COR-L47 (cell line): Measurements from ENCODE around the gene C1orf159.

Source experiments
- DNase-seq: peaks from one replicate; lab custom pipeline; 2025; lab: John Stamatoyannopoulos, UW

The C1orf159 gene

GRCh38 chr1:1132042-1132950, 16.4 kb upstream of the C1orf159 start:
- DNase-seq: no peak

DNA sequence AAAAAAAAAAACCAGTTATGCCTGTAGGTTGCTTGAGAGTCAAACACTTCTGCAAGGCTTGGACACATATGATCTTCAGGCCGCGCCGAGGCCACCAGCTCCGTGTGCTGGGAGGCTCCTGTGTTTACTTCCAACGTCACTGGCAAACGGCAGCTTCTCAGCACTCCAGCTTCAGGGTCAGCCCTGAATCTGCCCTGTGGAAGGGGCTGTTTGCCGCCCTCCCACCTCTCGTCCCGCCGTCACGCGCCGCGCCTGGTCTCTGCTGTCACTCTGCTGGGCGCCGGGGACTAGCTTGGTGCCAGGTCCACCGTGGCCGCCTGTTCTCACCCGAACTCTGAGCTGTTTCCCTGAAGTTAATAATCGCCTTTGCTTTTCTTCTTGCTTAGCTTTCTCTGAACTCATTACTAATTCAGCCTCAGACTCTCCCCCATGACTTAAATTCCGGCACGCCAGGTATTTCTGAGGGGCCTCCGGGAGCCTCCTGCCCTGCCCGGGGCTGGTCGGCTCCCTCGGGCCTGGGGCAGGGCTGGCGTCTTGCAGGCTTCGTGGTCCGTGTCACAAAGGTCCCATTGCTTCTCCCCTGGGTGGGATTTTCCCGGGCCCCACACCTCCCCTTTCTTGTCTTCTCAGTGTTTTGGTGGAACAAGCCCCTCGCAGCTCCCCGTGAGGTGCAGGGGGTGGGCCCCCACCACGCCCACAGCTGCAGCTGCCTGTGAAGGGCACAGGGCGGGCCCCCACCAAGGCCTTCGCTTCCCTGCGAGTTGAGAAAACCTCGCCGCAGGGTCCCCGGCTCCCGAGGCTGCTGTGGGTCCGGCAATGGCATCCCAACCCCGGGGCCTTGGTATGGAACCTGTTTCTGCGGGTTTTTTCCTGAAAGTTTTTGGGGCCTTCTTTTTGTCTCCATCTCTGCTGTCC, 14.6 kb upstream of the C1orf159 start:
- DNase-seq: no peak

DNA sequence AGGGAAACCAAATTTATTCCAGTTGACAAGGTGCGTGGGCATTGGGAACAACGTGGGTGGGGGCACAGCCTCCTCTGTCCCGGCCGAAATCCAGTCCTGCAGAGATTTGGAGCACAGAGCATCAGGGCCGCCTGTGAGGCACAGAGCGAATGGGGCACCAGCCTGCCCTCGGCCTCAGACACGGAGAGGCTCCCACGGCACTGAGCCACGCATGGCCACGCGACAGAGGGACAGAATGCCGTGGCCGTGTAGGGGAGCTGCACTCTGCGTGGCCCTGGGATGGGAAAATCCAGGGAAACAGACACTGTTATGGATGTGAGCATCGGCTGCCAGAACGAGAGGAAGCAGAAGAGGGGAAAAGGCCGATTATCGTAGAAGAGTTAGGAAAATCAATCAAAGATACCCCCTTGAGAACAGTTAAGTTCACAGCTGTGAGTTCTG, 13.5 kb upstream of the C1orf159 start:
- no peak for DNase-seq

- DNase-seq: no peak
Measured at GRCh38 chr1:1128454-1129139, 12.7 kb upstream of the C1orf159 start.

DNA sequence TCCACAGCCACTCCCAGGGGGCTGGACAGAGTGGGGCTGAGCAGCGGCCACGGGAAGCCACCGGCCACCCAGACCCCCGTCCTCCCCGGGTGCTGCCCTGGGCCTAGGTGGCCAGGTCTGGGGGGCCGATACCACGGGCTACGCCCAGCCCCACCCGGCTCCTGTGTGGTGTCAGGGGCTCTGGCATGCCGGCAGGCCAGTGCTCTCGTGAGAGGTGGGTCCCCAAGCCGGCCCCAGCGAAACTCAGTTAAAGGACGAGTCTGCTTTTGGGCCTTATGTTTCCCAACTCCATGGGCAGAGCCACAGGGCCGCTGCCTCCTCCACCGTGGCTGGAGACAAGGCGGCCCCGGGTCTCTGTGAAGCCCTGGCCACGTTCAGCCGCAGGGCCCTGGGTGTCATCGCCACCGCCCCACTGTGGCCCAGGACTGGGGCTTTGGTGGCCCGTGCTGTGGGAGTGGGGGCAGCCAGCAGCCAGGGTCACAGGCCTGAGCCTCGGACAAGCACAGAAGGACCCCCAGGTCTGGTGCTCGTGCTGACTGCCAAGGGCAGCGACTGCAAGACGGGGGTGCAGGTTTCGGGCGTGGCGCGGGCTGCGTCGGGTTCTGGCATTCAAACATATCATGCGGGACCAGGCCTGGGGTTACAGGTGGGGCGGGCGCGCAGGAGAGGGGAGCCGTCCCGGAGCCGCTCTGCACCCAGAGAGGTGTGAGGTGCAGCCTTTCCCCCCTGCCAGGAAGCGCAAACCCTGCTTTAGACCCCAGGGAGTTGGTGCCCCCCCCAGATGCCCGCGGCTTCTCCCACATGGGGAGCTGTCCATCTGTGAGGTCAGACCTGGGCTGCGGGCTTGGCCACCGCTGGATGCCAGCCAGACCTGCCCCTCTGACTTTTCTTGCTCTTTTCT, 11.9 kb upstream of the C1orf159 start:
- no peak for DNase-seq

DNA sequence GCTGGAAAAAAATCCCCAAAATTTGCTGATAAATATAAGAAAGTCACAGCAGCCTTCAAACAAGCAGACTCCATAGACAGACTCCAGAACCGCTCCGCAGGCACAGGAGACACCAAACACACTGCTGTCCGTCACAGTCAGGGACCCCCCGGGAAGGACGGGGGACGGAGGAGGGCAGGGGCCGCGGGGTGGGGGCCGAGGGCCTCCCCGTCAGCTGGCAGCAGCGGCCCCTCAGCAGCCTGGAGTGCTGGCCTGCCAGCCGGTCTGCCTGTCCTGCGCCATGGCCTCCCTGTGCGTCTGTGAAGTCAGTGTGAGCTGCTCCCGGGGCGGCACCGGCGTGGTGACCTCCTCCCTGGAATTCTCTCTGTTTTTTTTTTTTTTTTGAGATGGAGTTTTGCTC, 10.1 kb upstream of the C1orf159 start:
- no peak for DNase-seq

- DNase-seq: no peak
Measured at GRCh38 chr1:1124786-1125642, 9.1 kb upstream of the C1orf159 start.

- no peak for DNase-seq
Measured at GRCh38 chr1:1124508-1124785, 8.6 kb upstream of the C1orf159 start.

- no peak for DNase-seq
Measured at GRCh38 chr1:1123581-1124507, 8.0 kb upstream of the C1orf159 start.

GRCh38 chr1:1122981-1123480, 7.1 kb upstream of the C1orf159 start:
- DNase-seq: no peak

- peak; percentile 69 for DNase-seq
Measured at GRCh38 chr1:1122078-1122811, 6.4 kb upstream of the C1orf159 start.

DNA sequence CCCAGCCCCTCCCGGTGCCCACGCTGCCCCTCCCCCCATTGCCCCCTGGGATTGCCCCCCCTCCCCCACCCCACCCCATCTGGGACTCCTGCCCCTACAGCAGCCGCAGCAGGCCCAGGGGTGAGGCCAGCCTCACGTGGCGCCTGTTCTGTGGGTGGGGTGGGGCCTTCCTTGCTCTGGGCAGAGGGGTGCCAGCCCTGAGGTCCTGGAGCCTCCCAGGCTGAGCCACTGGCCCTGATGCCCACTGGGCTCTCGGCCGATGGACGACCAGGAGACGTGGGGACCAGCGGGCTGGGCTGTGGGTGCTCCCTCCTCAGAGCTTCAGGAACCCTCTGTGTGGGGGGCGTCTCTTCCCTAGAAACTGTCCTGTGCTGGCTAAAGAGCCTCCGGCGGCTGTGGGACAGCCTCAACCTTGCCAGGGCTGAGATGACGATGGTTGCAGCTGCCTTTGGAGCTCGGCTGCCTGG, 5.8 kb upstream of the C1orf159 start:
- DNase-seq: no peak

DNA sequence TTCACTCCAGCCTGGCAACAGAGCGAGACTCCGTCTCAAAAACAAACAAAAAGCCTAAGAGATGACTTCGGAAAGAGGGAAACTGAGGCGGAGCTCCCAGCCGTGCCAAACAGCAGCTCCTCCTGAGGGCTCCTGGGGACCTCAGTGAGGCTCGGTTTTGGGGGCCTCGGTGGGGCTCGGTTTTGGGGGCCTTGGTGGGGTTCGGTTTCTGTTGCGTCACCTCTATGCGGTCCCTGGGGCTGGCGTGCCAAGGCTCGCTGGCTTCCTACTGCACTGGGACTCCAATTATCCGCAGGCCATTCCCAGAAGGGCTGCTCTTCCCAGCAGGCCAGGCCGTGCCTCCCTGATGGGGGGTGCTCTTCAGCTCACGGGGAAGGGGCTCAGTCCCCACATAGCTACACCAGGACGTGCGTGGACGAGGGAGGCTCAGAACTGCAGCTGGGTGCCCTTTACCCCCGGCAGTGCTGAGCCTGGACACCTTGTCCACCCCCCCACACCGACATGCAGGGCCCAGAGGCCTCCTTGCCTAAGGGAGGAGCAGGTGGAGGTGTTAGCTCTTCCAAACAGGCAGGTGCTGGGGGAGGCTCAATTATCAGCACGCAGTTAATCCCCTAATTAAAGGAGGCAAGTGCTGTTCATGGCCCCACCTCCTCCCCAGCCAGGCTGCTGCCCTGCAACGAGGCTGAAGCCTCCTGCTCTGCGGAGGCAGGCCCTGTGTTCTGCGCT, 5.1 kb upstream of the C1orf159 start:
- peak; percentile 89 for DNase-seq

- DNase-seq: no peak
Measured at GRCh38 chr1:1120096-1120495, 4.2 kb upstream of the C1orf159 start.

DNA sequence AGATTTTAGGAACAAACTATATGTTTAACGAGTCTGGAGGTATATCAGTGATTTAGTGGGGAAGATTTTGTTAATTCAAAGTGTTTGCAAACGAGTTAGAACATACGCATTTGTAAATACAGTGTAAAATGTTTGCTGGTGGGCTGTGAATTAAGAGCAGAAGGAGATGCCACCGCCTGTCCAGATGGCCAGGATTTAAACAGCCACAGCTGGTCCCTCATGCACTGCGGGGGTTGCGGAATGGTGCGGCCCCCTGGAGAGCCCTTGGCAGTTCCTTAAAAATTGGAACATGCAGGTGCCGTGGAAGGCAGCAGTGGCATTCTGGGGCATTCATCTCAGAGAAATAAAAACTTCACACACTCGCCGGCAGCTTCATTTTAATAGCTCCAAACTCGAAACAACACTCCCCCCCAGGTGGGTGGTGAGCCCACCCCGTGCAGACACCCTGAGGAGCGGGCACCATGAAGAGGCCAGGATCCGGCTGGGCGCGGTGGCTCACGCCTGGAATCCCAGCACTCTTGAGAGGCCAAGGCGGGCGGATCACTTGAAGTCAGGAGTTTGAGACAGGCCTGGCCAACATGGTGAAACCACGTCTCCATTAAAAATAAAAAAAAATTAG, 3.5 kb upstream of the C1orf159 start:
- DNase-seq: peak; percentile 61

GRCh38 chr1:1118876-1119220, 3.0 kb upstream of the C1orf159 start:
- DNase-seq: no peak
